GM18498 (cell line): Measurements from ENCODE around the gene LILRB2.
"Not testable (repeated sequence)": the region's sequence is repeated elsewhere in the genome, so short reads cannot be mapped to it uniquely, and the experiment has no call there.

Source experiments
- ATAC-seq: cut with Tn5 transposase; IDR thresholded peaks from one replicate; pipeline ENCODE4 v1.9.1; 2021; ENCODE audit warnings: mild to moderate bottlenecking, moderate library complexity; ENCODE audit not compliant: unreplicated experiment

LILRB2 gene

GRCh38 chr19:54245936-54246335 is 35.0 kb downstream of the LILRB2 start:
- no peak for ATAC-seq

- ATAC-seq = not testable (repeated sequence)
These were observed 37.1 kb downstream of the LILRB2 start for GRCh38 chr19:54243809-54244208.

GRCh38 chr19:54242646-54243045 is 38.3 kb downstream of the LILRB2 start, which contains the start of gene LILRA6:
Gene LILRA6, minus strand, starts transcription at chr19:54242790.
- ATAC-seq = not testable (repeated sequence)

GRCh38 chr19:54242234-54242633 is 38.7 kb downstream of the LILRB2 start:
- not testable (repeated sequence) for ATAC-seq

- not testable (repeated sequence) for ATAC-seq
These were observed 40.3 kb downstream of the LILRB2 start for GRCh38 chr19:54240372-54241336.

- not testable (repeated sequence) for ATAC-seq
These were observed 41.2 kb downstream of the LILRB2 start for GRCh38 chr19:54239491-54240371.

GRCh38 chr19:54233941-54234340 is 47.0 kb downstream of the LILRB2 start:
- no peak for ATAC-seq

- peak; percentile 57 for ATAC-seq
These were observed 49.6 kb downstream of the LILRB2 start for GRCh38 chr19:54231077-54231931.

GRCh38 chr19:54230031-54230430 is 50.9 kb downstream of the LILRB2 start:
- no peak for ATAC-seq

- ATAC-seq = no peak
These were observed 51.8 kb downstream of the LILRB2 start for GRCh38 chr19:54229146-54229545.

- ATAC-seq = not testable (repeated sequence)
These were observed 56.3 kb downstream of the LILRB2 start for GRCh38 chr19:54224619-54225018.

- ATAC-seq = not testable (repeated sequence)
These were observed 57.0 kb downstream of the LILRB2 start for GRCh38 chr19:54223937-54224281.
